GM20431 (cell line): Measurements from ENCODE around the gene AMER1.
"Not testable (repeated sequence)": the region's sequence is repeated elsewhere in the genome, so short reads cannot be mapped to it uniquely, and the experiment has no call there.

Source experiments
- in situ Hi-C: fragments of 300-500 bp; cut with MseI, MboI; formaldehyde crosslinking; loops from one replicate; pipeline ENCODE4 v1.15.0; 2020; ENCODE audit warnings: low sequenced_read_pairs; ENCODE audit not compliant: unreplicated experiment

The AMER1 gene

DNA sequence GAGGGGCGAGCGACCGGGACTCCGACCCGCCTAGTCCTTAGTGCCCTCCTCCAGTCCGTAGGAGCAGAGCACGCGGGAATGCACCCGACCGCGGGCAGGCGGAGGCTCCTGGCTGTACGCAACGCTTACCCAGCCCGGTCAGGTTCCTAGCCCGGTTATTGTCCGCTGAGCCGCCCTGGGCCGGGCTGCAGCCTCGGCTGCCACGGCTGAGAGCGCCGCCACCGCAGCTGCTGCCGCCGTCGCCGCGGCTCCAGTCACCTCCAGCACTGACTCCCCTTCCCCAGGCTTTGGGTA, at the start of gene AMER1:
TSS of gene AMER1 (minus strand) at position 268 of the 294 bp plus-strand sequence. CDS start 12,422 bp downstream, outside the sequence.
- in situ Hi-C loops, result no loop called here

- in situ Hi-C loops, result no loop called here
These were observed 24.8 kb upstream of the AMER1 start, which contains the start of gene ASB12 for GRCh38 chrX:64230123-64230970. Gene ASB12, minus strand, starts transcription at chrX:64230607. Its CDS starts 4,957 bp downstream, at chrX:64225650.

- in situ Hi-C loops, result no loop called here
These were observed 23.6 kb upstream of the AMER1 start for GRCh38 chrX:64229154-64229553.

DNA sequence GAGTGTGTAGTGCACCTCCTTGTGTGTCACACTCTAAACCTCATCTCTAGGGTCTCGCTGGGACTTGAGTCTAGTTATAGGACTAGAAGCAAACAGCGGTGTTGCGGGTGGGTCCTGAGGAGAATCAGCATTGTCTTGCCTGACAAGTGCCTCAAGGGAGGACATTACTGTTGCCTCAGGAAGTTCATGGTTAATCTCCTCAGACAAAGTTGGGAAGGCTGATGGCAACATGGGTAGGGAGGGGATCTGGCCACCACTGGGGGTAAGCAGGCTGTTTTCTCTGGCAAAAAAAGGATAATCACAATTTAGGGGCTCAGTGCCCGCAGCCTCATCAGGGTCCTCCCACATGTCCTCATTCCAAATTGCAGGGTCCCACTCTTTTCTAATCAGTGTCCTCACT, 12.5 kb upstream of the AMER1 start:
- in situ Hi-C loops, result no loop called here

DNA sequence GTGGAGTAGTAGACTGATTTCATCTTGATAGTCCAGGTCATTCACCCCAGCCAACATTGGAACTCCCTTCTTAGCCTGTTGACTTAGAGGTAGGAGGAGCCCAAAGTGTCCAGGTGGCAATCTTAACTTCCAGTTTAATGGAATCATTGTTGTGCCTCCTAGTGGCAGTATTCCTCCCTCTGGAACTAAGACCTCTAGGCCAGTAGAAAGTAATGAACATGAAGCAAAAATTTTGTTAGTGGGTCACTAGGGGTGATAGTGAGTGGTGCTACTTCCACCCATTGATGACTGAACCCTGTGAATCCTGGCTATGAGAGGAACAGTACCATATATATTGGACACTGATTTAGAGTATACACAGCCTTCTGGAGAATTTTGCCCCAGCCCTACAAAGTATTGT, 8.5 kb upstream of the AMER1 start:
- in situ Hi-C loops, result not testable (repeated sequence)

GRCh38 chrX:64206556-64207162, 1.2 kb upstream of the AMER1 start:
- in situ Hi-C loops, result no loop called here

- in situ Hi-C loops, result no loop called here
These were observed 410 bp upstream of the AMER1 start for GRCh38 chrX:64205735-64206501.

- in situ Hi-C loops, result no loop called here
These were observed 637 bp downstream of the AMER1 start for GRCh38 chrX:64204701-64205440.

- in situ Hi-C loops, result no loop called here
These were observed 1.3 kb downstream of the AMER1 start for GRCh38 chrX:64204252-64204651.

DNA sequence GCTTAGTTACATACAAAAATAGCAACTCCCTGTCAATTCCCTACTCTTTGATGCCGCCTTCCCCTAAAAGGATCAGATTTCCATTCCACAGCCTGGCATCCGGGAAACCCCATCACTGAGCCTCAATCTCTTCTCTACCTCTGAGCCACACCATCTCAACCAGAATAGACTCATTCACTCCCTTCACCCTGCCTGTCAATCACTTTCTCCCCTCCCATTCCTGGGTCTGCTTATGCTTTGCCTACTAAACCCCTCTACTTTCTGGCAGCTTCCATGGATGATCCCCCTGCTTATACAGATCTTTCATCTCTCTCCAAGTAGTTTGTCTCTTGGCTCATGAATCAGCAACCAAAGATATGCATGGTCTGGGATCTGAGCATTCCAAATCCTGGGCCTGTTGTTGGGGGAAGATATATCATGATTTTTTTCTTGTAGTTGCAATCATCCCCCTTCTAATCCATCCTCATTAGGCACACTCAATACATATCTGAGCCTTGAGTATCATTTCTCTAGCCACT, 2.6 kb downstream of the AMER1 start:
- in situ Hi-C loops, result no loop called here

- in situ Hi-C loops, result no loop called here
These were observed 7.5 kb downstream of the AMER1 start for GRCh38 chrX:64198036-64198435.

DNA sequence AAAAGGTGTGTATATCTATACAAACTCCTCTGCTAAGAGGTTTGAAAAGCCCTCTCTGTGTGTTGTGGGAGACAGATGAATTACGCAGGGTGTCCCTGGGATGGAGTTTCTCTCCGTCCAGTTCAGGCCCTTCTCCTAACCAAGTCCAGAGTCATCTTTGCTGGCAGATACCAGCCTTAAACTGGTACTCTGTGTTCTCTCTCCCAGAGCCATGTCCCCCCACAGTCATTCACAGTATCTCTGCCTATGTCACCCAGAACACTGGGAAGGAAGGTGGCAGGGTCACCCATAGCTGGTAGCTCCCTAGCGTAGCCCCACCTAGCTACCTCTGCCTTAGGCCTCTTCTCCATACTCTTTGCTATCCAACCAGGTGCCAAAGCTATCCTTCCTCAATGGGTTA, 8.9 kb downstream of the AMER1 start:
- in situ Hi-C loops, result no loop called here

DNA sequence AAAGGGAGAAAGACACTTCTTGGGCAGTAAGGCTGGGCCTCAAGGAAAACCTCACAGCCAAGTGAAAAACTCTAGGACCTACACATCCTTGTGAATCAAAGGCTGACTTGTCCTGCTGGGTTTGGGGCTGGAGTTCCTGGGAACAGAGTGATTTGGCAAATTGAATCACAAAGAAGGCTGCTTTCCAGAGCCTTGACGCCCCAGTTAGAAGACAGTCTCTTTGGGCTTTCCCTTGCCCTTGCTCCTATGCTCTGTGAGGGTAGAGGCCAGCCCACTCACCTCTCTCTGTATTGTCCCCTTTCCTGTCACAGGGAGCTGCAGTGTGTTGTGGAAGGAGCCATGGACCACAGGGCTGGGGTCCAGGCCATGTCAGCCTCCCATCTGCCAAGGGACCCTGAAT, 9.6 kb downstream of the AMER1 start:
- in situ Hi-C loops, result no loop called here

DNA sequence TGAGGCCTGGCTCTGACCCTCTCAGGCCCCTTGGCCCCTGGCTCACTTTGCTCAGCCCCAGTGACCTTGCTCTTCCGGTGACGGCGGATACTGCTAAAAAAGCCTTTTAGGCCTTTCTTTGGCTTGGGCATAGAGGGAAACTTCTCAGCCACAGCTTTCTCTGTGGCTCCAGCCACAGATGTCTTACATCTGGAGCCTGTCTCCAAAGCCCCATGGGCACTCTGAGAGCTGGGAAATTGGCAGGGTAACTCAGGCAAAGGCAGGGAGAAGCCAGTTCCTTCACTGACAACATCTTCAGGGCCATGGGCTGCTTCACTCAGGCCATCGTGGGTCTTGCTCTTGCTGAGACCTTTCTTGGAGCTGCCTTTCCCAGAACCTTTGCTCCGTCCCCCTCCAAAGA, 12.8 kb downstream of the AMER1 start:
- in situ Hi-C loops, result no loop called here

- in situ Hi-C loops, result no loop called here
These were observed 13.5 kb downstream of the AMER1 start for GRCh38 chrX:64192040-64192439.

- in situ Hi-C loops, result no loop called here
These were observed 14.1 kb downstream of the AMER1 start for GRCh38 chrX:64191281-64192010.

- in situ Hi-C loops, result no loop called here
These were observed 15.3 kb downstream of the AMER1 start for GRCh38 chrX:64190136-64190740.

GRCh38 chrX:64188901-64189300, 16.6 kb downstream of the AMER1 start:
- in situ Hi-C loops, result no loop called here

- in situ Hi-C loops, result no loop called here
These were observed 17.8 kb downstream of the AMER1 start for GRCh38 chrX:64187762-64188150.
